ENCODE data around the gene CD47. TPM values are rescaled to one million over a fixed set of nuclear protein-coding genes. Genes with fewer than 3 reads are reported as not detected.

CD47 gene
- total RNA-seq, 2 donors from 2014 or later = 6.4 to 12.0 TPM

DNA sequence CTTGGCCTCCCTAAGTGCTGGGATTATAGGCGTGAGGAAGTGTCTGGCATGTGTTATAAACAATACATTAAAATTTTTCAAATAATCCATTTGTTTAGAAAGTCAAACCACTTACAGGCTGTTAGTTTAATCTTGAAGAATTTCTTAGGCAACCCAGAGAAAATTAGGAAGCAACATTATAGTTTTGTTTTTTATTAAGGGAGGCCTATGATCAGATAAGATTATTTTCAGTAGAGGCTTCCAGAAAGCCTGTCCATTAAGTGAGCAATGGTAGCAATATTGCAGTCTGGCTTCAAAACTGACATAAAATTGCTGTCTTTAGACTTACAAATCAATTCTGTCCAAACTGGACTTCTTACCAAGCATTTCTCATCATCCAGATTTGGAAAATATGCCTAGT lies 49.6 kb downstream of the CD47 start:
- no peak for DNase-seq
- H3K9ac ChIP-seq (ENCODE audit: extremely low read depth, low read length, poor library complexity, severe bottlenecking) = no peak overlapping the region
- H3K36me3 ChIP-seq (ENCODE audit: control insufficient read depth, insufficient read depth, low read length) = no peaks in the 10 kb centered on the region
- TF ChIP-seq, protein P1, sequence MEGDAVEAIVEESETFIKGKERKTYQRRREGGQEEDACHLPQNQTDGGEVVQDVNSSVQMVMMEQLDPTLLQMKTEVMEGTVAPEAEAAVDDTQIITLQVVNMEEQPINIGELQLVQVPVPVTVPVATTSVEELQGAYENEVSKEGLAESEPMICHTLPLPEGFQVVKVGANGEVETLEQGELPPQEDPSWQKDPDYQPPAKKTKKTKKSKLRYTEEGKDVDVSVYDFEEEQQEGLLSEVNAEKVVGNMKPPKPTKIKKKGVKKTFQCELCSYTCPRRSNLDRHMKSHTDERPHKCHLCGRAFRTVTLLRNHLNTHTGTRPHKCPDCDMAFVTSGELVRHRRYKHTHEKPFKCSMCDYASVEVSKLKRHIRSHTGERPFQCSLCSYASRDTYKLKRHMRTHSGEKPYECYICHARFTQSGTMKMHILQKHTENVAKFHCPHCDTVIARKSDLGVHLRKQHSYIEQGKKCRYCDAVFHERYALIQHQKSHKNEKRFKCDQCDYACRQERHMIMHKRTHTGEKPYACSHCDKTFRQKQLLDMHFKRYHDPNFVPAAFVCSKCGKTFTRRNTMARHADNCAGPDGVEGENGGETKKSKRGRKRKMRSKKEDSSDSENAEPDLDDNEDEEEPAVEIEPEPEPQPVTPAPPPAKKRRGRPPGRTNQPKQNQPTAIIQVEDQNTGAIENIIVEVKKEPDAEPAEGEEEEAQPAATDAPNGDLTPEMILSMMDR (conservative IDR thresholded peaks at IDR 0.05) = no peak
- Mint-ChIP-seq H3K36me3 (ENCODE audit: low read depth) (no peaks in the 10 kb centered on the region), H3K9me3 (no peaks in the 10 kb centered on the region), H3K4me1 (peaks cover 6% of the 10 kb centered on the region), H3K27me3 (ENCODE audit: insufficient read depth) (no peaks in the 10 kb centered on the region), H3K4me3 (no peak overlapping the region), H3K27ac (no peak overlapping the region)
- H3K27me3 ChIP-seq (ENCODE audit: control insufficient read depth, insufficient read depth, low read length, poor library complexity, severe bottlenecking) = no peaks in the 10 kb centered on the region
- H3K9me3 ChIP-seq (ENCODE audit: control insufficient read depth, low read length) = no peaks in the 10 kb centered on the region
- WGBS, 2 experiments (ENCODE audit: insufficient coverage in 1 of 2, insufficient read length in 1 of 2) = no CpG with 5 or more reads among the region's 1 CpG
- no peak overlapping the region for H3K27ac ChIP-seq (ENCODE audit: low read depth, low read length)
- H3K4me1 ChIP-seq (ENCODE audit: control insufficient read depth, insufficient read depth, low read length) = no peaks in the 10 kb centered on the region
- H3K4me3 ChIP-seq (ENCODE audit: low read length) = no peak overlapping the region

DNA sequence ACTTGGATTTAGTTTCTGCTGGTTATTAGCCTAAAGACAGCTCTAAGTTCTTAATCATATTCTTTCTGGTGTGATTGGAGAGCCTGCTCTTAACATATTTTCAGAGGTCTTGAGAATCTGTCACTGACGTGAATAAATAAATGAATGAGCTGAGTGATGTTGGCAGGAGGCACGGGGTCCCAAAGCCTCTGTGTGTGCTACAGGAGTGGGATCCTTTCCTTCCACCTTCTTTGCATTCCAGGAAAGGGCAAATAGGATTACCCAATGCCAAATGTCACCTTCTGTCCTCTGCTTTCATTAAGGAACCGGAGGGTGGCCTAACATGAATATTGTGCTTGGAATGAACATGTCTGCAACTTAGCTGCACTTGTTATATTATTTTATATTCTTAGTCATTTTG lies 53.1 kb downstream of the CD47 start:
- H3K36me3 Mint-ChIP-seq (ENCODE audit: low read depth) = no peaks in the 10 kb centered on the region
- H3K9ac ChIP-seq (ENCODE audit: extremely low read depth, low read length, poor library complexity, severe bottlenecking) = no peak overlapping the region
- peaks cover 12% of the 10 kb centered on the region for H3K4me1 Mint-ChIP-seq
- no peaks in the 10 kb centered on the region for H3K9me3 Mint-ChIP-seq
- H3K27ac ChIP-seq (ENCODE audit: low read depth, low read length) = no peak overlapping the region
- H3K4me1 ChIP-seq (ENCODE audit: control insufficient read depth, insufficient read depth, low read length) = peaks cover 3% of the 10 kb centered on the region
- H3K9me3 ChIP-seq (ENCODE audit: control insufficient read depth, low read length) = no peaks in the 10 kb centered on the region
- no peak overlapping the region for H3K4me3 Mint-ChIP-seq
- H3K27me3 ChIP-seq (ENCODE audit: control insufficient read depth, insufficient read depth, low read length, poor library complexity, severe bottlenecking) = no peaks in the 10 kb centered on the region
- no peak for DNase-seq
- TF ChIP-seq, protein P1 (conservative IDR thresholded peaks at IDR 0.05) = no peak
- H3K27ac Mint-ChIP-seq = no peak overlapping the region
- H3K36me3 ChIP-seq (ENCODE audit: control insufficient read depth, insufficient read depth, low read length) = no peaks in the 10 kb centered on the region
- no peaks in the 10 kb centered on the region for H3K27me3 Mint-ChIP-seq (ENCODE audit: insufficient read depth)
- WGBS, 2 experiments (ENCODE audit: insufficient coverage in 1 of 2, insufficient read length in 1 of 2) = 86% methylated on average over 3 of the region's 3 CpGs; no CpG with 5 or more reads in 1 of the 2 experiments
- no peak overlapping the region for H3K4me3 ChIP-seq (ENCODE audit: low read length)

DNA sequence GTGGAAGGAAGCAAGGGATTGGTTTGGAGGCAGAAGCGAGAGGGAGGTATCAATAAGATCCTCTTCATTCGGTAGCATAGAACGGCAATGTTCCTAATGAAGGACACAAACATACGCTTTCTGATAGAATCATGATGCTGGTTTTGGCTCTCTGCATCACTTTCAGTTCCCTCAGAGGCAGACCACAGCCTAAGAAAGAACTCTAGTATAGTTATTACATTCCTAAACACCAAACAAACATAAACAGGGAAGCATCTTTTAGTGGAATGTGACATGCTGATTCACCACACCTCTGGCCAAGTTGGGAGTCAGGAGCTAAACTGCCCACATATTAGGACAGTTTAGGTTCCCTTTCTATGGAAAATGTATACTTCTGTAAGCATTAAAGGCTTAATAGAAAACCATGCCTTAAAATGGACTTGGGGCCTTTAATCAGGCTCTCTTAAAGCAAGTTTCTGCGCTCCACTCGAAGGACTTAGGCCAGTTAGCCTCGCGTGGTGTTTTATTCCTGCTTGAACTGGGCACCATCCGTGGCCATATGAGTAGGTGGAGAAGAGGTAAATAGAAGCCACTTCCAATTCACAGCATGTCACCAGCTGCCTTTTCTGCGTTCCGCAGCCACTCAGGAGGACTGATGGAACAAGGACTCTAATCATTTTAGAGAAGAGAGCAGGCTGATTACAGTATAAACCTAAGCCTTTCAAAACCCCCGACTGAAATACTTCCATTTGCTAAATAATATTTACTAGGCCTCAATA lies 53.7 kb downstream of the CD47 start:
- Histone ChIP-seq H3K27ac (ENCODE audit: low read depth, low read length) (no peak overlapping the region), H3K36me3 (ENCODE audit: control insufficient read depth, insufficient read depth, low read length) (no peaks in the 10 kb centered on the region), H3K4me3 (ENCODE audit: low read length) (no peak overlapping the region), H3K9ac (ENCODE audit: extremely low read depth, low read length, poor library complexity, severe bottlenecking) (no peak overlapping the region), H3K9me3 (ENCODE audit: control insufficient read depth, low read length) (no peaks in the 10 kb centered on the region), H3K4me1 (ENCODE audit: control insufficient read depth, insufficient read depth, low read length) (peaks cover 3% of the 10 kb centered on the region), H3K27me3 (ENCODE audit: control insufficient read depth, insufficient read depth, low read length, poor library complexity, severe bottlenecking) (no peaks in the 10 kb centered on the region)
- TF ChIP-seq, protein P1 (conservative IDR thresholded peaks at IDR 0.05) = no peak
- Mint-ChIP-seq H3K27me3 (ENCODE audit: insufficient read depth) (no peaks in the 10 kb centered on the region), H3K9me3 (no peaks in the 10 kb centered on the region), H3K36me3 (ENCODE audit: low read depth) (no peaks in the 10 kb centered on the region), H3K4me1 (peaks cover 12% of the 10 kb centered on the region), H3K4me3 (no peak overlapping the region), H3K27ac (no peak overlapping the region)
- DNase-seq = peak; percentile 31
- WGBS, 2 experiments (ENCODE audit: insufficient coverage in 1 of 2, insufficient read length in 1 of 2) = 91 to 100% methylated on average over 5 to 12 of the region's 12 CpGs

All from endodermal cell (in vitro differentiated cells).